ENCODE data around the gene CHPF.
A peak's percentile ranks its signal among the peaks of the same experiment; 100 is the strongest.

Gene CHPF

GRCh38 chr2:219543596-219544358, at the start of gene CHPF, which contains the start of gene TMEM198:
Gene CHPF (minus strand): TSS chr2:219543809. CDS start chr2:219543538, 271 bp downstream.
Gene TMEM198 (plus strand): TSS chr2:219544028. CDS start chr2:219544728, 700 bp downstream.
- DNase-seq (ENCODE audit: low read depth): peak; percentile 98

GRCh38 chr2:219593154-219593553, 49.5 kb upstream of the CHPF start:
- no peak for DNase-seq (ENCODE audit: low read depth)

GRCh38 chr2:219592736-219593135, 49.1 kb upstream of the CHPF start:
- DNase-seq (ENCODE audit: low read depth): no peak

- DNase-seq (ENCODE audit: low read depth): no peak
Observed at GRCh38 chr2:219591091-219591490, 47.5 kb upstream of the CHPF start.

DNA sequence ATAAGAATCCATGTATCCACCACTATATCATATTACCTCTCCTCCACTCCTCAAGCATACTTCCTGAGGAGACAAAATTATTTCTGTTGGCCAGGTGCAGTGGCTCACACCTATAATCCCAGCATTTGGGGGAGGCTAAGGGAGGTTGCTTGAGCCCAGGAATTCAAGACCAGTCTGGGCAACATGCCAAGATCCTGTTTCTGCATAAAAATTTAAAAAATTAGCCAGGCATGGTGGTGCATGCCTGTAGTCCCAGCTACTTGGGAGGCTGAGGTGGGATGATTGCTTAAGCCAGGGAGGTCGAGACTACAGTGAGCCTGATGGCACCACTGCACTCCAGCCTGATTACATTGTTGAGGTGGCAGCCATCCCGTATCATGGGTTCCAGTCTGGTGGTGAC, 37.7 kb upstream of the CHPF start:
- DNase-seq (ENCODE audit: low read depth): no peak

- peak; percentile 93 for DNase-seq (ENCODE audit: low read depth)
Observed at GRCh38 chr2:219578811-219579613, 35.4 kb upstream of the CHPF start.

GRCh38 chr2:219576505-219577388, 33.1 kb upstream of the CHPF start:
- no peak for DNase-seq (ENCODE audit: low read depth)

DNA sequence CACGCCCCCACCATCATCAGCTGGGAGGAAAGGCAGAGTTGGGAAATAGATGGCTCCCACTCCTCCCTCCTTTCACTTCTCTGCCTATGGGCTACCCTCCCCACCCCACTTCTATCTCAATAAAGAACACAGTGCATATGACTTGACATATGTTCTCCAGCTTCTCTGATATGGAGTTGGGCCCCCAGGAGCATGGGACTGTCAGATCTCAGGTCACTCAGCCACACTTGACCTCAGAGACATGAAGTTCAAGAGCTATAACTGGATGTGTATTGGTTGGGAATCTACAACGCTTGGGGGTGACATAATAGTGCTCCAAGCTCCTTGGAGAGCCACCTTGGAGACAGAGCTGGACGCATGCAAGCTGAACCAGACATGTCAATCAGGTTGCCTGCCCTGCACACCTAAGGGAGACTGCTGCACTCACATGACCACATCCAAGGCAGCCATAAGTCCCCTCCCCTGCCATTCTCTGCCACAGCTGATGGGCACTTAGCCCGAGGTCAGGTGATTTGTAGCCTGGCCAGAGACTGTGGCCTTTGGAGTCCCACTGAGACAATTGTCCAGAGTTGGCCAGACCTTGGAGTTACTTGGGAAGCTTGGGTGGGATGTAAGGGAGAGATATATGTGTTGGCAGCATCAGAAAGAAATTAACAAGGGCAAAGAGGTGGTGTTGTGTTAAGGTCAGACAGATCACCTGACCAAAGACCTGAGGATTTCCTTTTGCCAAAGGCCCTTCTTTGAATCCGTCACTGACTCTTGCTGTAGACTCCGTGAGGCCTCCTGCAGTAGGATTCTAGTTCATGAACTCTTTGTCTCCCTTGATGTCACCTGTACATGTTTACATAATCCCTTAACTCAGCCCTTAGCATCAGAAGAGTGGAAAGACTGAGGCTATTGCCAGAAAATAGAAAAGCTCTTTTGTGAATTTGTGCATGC, 32.2 kb upstream of the CHPF start:
- DNase-seq (ENCODE audit: low read depth): no peak

DNA sequence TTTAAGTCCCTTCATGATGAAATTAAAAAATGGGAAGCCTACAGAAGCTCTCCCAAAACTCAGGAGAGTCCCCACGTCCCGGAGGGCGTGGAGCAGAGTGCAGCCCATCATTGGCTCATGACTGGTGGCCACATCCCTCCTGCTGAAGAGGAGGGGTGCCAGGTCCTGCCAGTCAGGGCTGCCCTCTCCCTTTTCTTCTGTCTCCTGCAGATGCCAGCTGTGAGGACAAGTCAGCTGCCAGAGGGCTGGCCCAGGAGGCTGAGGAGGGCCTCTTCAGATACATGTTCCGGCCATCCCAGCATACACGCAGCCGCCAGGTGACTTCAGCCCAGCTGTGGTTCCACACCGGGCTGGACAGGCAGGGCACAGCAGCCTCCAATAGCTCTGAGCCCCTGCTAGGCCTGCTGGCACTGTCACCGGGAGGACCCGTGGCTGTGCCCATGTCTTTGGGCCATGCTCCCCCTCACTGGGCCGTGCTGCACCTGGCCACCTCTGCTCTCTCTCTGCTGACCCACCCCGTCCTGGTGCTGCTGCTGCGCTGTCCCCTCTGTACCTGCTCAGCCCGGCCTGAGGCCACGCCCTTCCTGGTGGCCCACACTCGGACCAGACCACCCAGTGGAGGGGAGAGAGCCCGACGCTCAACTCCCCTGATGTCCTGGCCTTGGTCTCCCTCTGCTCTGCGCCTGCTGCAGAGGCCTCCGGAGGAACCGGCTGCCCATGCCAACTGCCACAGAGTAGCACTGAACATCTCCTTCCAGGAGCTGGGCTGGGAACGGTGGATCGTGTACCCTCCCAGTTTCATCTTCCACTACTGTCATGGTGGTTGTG, 31.1 kb upstream of the CHPF start:
- no peak for DNase-seq (ENCODE audit: low read depth)

- DNase-seq (ENCODE audit: low read depth): no peak
Observed at GRCh38 chr2:219573166-219573565, 29.6 kb upstream of the CHPF start.

DNA sequence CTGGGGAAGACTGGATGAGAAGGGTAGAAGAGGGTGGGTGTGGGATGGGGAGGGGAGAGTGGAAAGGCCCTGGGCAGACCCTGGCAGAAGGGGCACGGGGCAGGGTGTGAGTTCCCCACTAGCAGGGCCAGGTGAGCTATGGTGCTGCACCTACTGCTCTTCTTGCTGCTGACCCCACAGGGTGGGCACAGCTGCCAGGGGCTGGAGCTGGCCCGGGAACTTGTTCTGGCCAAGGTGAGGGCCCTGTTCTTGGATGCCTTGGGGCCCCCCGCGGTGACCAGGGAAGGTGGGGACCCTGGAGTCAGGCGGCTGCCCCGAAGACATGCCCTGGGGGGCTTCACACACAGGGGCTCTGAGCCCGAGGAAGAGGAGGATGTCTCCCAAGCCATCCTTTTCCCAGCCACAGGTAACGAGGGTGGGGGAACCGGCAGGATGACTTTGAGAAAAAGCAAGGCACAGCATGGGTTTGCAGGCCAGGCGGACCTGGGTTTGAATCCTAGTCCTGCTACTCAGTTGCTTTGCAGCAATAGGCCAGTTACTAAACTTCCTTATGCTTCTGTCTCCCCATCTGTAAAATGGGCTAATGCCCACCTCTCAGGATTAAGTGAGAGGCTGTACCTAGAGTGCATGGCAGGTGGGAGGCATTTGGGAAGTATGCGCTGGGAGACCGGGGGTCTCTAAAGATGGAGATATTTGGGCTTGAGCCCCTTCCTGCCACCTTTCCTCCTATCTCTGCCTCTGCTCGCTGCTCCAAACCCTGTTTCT, 28.8 kb upstream of the CHPF start, which contains the start of gene INHA:
TSS of gene INHA (plus strand) at position 74 of the 765 bp plus-strand sequence. CDS start at position 139, 65 bp downstream.
- DNase-seq (ENCODE audit: low read depth): no peak

GRCh38 chr2:219571311-219572236, 28.0 kb upstream of the CHPF start, which contains the start of gene OBSL1:
Gene OBSL1 (minus strand): TSS chr2:219571539. CDS start chr2:219571232, 307 bp downstream.
- DNase-seq (ENCODE audit: low read depth): peak; percentile 97

DNA sequence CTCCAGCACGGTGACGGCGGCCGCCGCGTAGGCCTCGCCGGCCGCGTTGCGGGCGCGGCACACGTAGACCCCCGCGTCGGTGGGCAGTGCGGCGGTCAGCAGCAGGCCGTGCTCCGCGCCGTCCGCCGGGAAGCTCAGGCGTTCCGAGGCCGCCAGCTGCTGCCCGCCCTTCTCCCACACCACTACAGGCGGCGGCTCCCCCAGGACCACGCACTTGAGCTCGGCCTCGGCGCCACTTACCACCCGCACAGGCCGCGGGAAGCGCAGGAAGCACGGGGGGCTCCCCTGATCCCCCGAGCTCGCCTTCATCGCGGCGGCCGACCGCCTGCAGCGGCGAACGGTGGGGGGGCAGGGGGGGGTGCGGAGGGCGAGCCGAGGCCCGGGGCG, 27.3 kb upstream of the CHPF start:
- no peak for DNase-seq (ENCODE audit: low read depth)

GRCh38 chr2:219570194-219570923, 26.8 kb upstream of the CHPF start:
- DNase-seq (ENCODE audit: low read depth): no peak

GRCh38 chr2:219569635-219570034, 26.0 kb upstream of the CHPF start:
- no peak for DNase-seq (ENCODE audit: low read depth)

GRCh38 chr2:219569041-219569440, 25.4 kb upstream of the CHPF start:
- no peak for DNase-seq (ENCODE audit: low read depth)

- no peak for DNase-seq (ENCODE audit: low read depth)
Observed at GRCh38 chr2:219567791-219568361, 24.3 kb upstream of the CHPF start.

Measured in amniotic epithelial cell (primary cell).